ENCODE results near the gene SCYGR8.

The SCYGR8 gene

DNA sequence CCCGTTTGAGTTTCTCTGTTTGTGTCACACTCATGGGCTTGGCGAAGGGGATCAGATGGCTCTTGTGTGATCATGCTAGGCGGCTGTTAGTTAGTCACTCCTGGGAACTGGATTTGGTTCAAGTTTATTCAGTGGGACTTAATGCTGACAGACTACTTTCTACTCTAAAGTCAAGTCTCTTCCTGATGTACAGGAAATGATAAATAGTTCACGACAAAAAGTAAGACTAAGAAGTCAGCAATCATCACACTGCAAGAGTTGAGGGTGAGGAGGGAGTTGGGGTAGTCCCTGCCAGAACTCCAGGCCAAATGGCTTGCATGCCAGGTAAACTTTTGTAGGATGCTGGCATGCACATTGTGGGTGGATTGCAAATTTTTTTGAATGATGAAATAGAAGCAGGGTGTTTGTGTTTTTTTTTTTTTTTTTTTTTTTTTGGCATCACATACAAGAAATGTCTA is 42.9 kb downstream of the SCYGR8 start:
- no peak for DNase-seq (ENCODE audit: low read depth)

DNA sequence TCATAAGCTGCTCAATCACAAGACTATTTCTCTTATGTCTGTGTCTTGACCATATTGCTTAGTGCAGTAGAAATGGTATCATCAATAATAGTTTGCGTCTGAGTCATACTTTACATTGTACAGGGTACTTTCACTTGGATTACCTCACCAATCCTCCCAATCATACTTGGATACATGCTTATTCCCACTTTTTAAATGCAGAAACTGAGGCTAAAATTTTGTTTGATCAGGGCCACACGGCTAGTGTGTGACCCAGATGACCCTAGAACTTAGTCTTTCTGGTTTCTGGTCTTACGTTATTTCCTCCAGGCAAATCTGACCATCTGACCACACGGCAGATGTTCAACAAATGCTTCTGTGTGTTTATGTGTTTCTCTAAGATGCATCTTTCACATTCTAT is 44.1 kb downstream of the SCYGR8 start:
- no peak for DNase-seq (ENCODE audit: low read depth)
- TF ChIP-seq, protein P1, sequence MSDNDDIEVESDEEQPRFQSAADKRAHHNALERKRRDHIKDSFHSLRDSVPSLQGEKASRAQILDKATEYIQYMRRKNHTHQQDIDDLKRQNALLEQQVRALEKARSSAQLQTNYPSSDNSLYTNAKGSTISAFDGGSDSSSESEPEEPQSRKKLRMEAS (IDR thresholded peaks at IDR 0.05; ENCODE audit: low read depth, low read length): no peak
- TF ChIP-seq MYC (IDR thresholded peaks at IDR 0.05; ENCODE audit: low read depth, low read length): no peak
- TF ChIP-seq, protein P2, sequence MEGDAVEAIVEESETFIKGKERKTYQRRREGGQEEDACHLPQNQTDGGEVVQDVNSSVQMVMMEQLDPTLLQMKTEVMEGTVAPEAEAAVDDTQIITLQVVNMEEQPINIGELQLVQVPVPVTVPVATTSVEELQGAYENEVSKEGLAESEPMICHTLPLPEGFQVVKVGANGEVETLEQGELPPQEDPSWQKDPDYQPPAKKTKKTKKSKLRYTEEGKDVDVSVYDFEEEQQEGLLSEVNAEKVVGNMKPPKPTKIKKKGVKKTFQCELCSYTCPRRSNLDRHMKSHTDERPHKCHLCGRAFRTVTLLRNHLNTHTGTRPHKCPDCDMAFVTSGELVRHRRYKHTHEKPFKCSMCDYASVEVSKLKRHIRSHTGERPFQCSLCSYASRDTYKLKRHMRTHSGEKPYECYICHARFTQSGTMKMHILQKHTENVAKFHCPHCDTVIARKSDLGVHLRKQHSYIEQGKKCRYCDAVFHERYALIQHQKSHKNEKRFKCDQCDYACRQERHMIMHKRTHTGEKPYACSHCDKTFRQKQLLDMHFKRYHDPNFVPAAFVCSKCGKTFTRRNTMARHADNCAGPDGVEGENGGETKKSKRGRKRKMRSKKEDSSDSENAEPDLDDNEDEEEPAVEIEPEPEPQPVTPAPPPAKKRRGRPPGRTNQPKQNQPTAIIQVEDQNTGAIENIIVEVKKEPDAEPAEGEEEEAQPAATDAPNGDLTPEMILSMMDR (IDR thresholded peaks at IDR 0.05; ENCODE audit: low read depth, low read length): no peak
- no peak overlapping the region for H3K4me3 ChIP-seq (ENCODE audit: low read depth, low read length)

More for the DNA sequence above, 42.9 kb downstream of the SCYGR8 start:
- TF ChIP-seq POLR2A (IDR thresholded peaks at IDR 0.05; ENCODE audit: extremely low read depth, insufficient read length): no peak
- no peak for TF ChIP-seq MYC (IDR thresholded peaks at IDR 0.05; ENCODE audit: low read depth, low read length)
- TF ChIP-seq, protein P1 (IDR thresholded peaks at IDR 0.05; ENCODE audit: low read depth, low read length): no peak
- TF ChIP-seq, protein P2 (IDR thresholded peaks at IDR 0.05; ENCODE audit: low read depth, low read length): no peak
- no peak overlapping the region for H3K4me3 ChIP-seq (ENCODE audit: low read depth, low read length)

DNA sequence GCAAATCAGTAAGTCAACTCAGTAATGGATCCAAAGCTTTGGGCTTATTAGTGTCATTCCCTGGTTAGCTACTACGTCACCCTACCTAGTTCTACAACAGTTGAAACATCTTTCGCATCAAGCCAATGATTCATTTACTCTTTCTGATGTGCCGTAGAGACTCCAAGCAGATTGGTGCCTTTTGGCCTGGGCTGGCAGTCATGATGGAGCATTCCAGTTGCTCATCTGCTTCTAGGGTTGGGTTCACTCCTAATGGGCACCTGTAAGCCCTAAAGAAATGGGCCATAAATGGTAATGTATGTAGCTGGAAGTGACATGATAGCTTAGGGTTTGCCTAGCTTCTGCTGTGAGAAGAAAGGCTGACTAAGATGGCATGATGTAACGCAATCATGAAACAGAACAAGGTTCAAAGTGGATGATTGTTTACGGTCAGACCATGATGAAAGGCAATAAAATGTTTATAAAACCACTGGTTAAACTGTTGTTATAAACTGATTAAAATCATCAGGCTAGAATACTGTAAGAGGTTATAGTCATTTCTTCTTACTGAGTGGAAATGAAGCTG is 47.5 kb downstream of the SCYGR8 start:
- TF ChIP-seq, protein P2 (IDR thresholded peaks at IDR 0.05; ENCODE audit: low read depth, low read length): no peak
- TF ChIP-seq MYC (IDR thresholded peaks at IDR 0.05; ENCODE audit: low read depth, low read length) (no peak), POLR2A (IDR thresholded peaks at IDR 0.05; ENCODE audit: extremely low read depth, insufficient read length) (no peak)
- TF ChIP-seq, protein P1 (IDR thresholded peaks at IDR 0.05; ENCODE audit: low read depth, low read length): no peak
- no peak overlapping the region for H3K4me3 ChIP-seq (ENCODE audit: low read depth, low read length)
- DNase-seq (ENCODE audit: low read depth): no peak
